Uterus (tissue), 2 donors: Measurements from ENCODE around the gene H19.

Experiments
- POLR2A ChIP-seq, 2 donors: fragments of 450-650 bp; IDR thresholded peaks; one replicate each; pipeline ENCODE4 v1.6.1; 2016; ENCODE audit warnings: antibody characterized with exemption in 2 of 2, mild to moderate bottlenecking in 1 of 2, moderate library complexity in 1 of 2
- TF ChIP-seq, protein P1 (sequence below), 4 experiments: fragments of 200-600 bp in 2 of 4; fragments of 450-650 bp in 2 of 4; sonication (generic) in 2 of 4; IDR thresholded peaks; one replicate each; pipeline ENCODE4 v1.5.1; 2016 to 2019; ENCODE audit warnings: antibody characterized with exemption in 4 of 4, mild to moderate bottlenecking in 2 of 4, moderate library complexity in 1 of 4

GRCh38 chr11:1959786-1960185, 37.9 kb downstream of the H19 start:
- TF ChIP-seq, protein P1, sequence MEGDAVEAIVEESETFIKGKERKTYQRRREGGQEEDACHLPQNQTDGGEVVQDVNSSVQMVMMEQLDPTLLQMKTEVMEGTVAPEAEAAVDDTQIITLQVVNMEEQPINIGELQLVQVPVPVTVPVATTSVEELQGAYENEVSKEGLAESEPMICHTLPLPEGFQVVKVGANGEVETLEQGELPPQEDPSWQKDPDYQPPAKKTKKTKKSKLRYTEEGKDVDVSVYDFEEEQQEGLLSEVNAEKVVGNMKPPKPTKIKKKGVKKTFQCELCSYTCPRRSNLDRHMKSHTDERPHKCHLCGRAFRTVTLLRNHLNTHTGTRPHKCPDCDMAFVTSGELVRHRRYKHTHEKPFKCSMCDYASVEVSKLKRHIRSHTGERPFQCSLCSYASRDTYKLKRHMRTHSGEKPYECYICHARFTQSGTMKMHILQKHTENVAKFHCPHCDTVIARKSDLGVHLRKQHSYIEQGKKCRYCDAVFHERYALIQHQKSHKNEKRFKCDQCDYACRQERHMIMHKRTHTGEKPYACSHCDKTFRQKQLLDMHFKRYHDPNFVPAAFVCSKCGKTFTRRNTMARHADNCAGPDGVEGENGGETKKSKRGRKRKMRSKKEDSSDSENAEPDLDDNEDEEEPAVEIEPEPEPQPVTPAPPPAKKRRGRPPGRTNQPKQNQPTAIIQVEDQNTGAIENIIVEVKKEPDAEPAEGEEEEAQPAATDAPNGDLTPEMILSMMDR (IDR thresholded peaks at IDR 0.05), result no peak
- TF ChIP-seq POLR2A (IDR thresholded peaks at IDR 0.05), result no peak
